Activated naive CD8-positive, alpha-beta T cell treated with anti-CD3 and anti-CD28 coated beads for 36 hours (primary cell): ENCODE results near the gene CERT1. TPM values are rescaled to one million over a fixed set of nuclear protein-coding genes. Genes with fewer than 3 reads are reported as not detected.
"Not testable (repeated sequence)": the region's sequence is repeated elsewhere in the genome, so short reads cannot be mapped to it uniquely, and the experiment has no call there.

Experiments
- DNase-seq: peaks from one replicate; pipeline ENCODE4 v3.0.0; 2021
- H3K27ac Mint-ChIP-seq: one replicate; pipeline ENCODE4 v1.8.0; 2022; ENCODE audit warnings: mild to moderate bottlenecking, moderate library complexity, mixed read lengths
- H3K27me3 Mint-ChIP-seq: one replicate; pipeline ENCODE4 v1.8.0; 2022; ENCODE audit warnings: mild to moderate bottlenecking, mixed read lengths
- H3K36me3 Mint-ChIP-seq: one replicate; pipeline ENCODE4 v1.8.0; 2021; ENCODE audit warnings: mild to moderate bottlenecking, mixed read lengths
- H3K4me1 Mint-ChIP-seq: one replicate; pipeline ENCODE4 v1.8.0; 2021; ENCODE audit warnings: mixed read lengths
- H3K4me3 Mint-ChIP-seq: one replicate; pipeline ENCODE4 v1.8.0; 2022; ENCODE audit warnings: mild to moderate bottlenecking, moderate library complexity, mixed read lengths
- H3K9me3 Mint-ChIP-seq: one replicate; pipeline ENCODE4 v1.8.0; 2022; ENCODE audit warnings: mixed read lengths
- total RNA-seq, 2 experiments: library from RNA; stranded (reverse); gene quantifications; one replicate each; pipeline ENCODE4 v1.2.3, GENCODE V29; 2021

CERT1 gene
- total RNA-seq, 2 experiments from 2014 or later: 23.3 to 24.2 TPM

DNA sequence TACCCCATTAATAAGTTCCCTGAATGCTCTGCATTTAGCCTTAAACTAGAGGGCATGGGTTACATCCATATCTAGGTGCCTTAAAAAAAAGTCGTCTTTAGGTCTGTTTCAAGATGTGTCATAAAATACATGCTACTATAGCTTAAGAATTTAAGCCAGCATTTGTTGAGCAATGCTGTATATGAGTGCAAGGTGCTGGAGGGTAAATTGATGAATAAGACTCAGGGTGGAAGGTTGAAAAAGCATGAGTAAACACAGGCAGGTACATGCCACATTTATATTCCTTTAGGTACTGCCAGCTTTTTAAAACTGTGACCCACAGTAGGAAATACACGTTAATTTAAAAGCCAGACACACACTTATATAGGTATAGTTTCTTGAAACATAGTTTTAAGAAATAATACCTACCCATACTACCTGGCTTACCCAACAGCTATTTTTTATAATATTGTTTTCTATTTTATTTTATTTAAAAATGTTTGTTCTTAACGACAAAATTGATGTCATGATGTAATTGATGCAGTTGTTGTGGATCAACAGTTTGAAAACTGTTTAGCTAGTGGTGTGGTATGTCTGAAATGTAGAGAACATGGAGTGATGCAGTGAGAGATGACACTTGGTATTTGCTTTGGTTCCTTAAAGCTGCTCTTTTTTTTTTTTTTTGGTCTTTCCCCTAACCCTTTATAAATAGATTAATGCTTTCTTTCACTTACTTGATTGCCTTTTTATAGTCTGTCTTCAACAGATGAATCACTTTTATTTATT lies 170.5 kb downstream of the CERT1 start:
- Mint-ChIP-seq H3K27ac (no peak overlapping the region), H3K4me1 (peaks cover 37% of the 10 kb centered on the region), H3K9me3 (no peaks in the 10 kb centered on the region), H3K36me3 (peaks cover 16% of the 10 kb centered on the region), H3K4me3 (no peak overlapping the region), H3K27me3 (no peaks in the 10 kb centered on the region)
- DNase-seq: no peak

DNA sequence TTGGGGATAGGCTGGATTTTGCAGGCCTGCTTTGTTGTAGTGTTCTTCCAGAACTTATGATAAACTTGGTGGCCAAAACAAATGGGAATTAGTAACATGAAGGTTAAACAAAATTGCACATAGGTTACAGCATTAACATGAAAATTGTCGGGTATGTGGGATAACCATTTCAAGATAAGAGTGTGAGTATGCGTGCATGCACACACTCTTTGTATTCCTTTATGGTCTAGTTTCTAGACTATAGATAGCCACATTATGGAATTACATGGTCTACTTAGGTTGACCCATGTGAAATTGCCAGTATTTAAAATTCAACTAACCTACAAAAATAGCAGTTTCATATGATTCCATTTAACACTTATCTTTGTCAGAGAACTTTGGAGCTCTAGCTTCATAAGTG lies 173.0 kb downstream of the CERT1 start:
- no peak overlapping the region for H3K27ac Mint-ChIP-seq
- H3K27me3 Mint-ChIP-seq: no peaks in the 10 kb centered on the region

DNA sequence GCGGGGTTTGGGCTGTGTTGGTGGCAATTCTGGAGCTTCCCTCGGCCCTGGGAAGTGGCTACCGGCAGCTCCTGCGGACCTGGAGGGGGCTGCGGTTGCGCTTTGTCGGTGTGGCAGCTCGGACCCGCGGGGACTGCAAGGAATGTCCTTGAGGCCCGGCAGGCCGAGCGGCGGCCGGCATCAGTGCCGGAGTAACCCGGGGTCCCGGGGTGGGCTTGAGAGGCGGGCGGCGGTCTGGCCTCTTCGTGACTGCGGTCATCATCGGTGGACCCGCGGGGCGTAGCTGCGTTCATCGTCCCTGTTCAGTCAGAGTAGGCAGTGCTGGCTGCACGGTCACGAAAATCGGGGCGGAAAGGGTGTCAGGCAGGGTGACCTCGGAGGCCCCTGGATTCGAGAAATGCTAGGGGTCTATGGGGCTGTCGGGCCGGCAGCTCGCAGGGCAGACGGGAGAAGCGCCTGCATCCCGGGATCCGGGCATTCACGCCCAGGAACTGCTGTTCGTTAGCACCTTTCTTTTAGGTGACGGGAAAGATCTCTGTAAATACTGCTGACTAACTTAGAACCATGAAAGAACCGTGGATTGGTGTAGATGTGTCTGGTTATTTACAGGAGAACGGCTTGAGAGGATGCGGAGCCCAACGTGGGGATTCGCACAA lies 173.9 kb downstream of the CERT1 start:
- DNase-seq: peak; percentile 50
- no peaks in the 10 kb centered on the region for H3K9me3 Mint-ChIP-seq
- H3K36me3 Mint-ChIP-seq: peaks cover 7% of the 10 kb centered on the region
- H3K27me3 Mint-ChIP-seq: no peaks in the 10 kb centered on the region
- peaks cover 37% of the 10 kb centered on the region for H3K4me1 Mint-ChIP-seq
- no peak overlapping the region for H3K27ac Mint-ChIP-seq
- no peak overlapping the region for H3K4me3 Mint-ChIP-seq

More for the DNA sequence above, 173.0 kb downstream of the CERT1 start:
- Mint-ChIP-seq H3K36me3 (peaks cover 7% of the 10 kb centered on the region), H3K4me1 (peaks cover 37% of the 10 kb centered on the region), H3K9me3 (no peaks in the 10 kb centered on the region), H3K4me3 (no peak overlapping the region)
- no peak for DNase-seq

DNA sequence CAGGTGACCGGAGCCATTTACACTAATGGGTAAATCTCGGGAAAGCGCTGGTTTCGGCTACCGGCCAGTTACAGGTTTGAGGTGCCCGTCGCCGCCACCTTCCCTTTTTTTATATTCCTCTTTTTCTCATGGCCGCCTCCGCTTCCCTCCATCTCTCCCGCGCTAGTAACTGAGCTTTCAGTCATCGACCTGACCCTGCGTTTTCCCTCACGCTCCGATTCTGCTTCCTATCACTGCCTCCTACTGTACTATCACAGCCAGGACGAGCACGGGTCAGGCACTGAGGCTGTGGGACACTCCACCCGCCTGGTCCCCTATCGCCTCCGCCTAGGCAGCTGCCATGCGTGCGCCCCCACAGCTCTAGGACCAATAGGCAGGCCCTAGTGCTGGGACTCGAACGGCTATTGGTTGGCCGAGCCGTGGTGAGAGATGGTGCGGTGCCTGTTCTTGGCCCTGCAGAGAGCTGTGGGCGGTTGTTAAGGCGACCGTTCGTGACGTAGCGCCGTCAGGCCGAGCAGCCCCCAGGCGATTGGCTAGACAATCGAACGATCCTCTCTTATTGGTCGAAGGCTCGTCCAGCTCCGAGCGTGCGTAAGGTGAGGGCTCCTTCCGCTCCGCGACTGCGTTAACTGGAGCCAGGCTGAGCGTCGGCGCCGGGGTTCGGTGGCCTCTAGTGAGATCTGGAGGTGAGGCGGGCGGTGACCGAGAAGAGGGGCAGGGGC lies 174.7 kb downstream of the CERT1 start, which contains the start of gene HMGCR:
TSS of gene HMGCR (plus strand) at position 606 of the 722 bp plus-strand sequence. CDS start 5,386 bp downstream, outside the sequence.
- peak; percentile 98 for DNase-seq
- Mint-ChIP-seq H3K36me3 (peaks cover 7% of the 10 kb centered on the region), H3K4me3 (no peak within 1 kb of the TSS), H3K27ac (no peak within 1 kb of the TSS), H3K9me3 (no peaks in the 10 kb centered on the region), H3K4me1 (peaks cover 32% of the 10 kb centered on the region), H3K27me3 (no peaks in the 10 kb centered on the region)

DNA sequence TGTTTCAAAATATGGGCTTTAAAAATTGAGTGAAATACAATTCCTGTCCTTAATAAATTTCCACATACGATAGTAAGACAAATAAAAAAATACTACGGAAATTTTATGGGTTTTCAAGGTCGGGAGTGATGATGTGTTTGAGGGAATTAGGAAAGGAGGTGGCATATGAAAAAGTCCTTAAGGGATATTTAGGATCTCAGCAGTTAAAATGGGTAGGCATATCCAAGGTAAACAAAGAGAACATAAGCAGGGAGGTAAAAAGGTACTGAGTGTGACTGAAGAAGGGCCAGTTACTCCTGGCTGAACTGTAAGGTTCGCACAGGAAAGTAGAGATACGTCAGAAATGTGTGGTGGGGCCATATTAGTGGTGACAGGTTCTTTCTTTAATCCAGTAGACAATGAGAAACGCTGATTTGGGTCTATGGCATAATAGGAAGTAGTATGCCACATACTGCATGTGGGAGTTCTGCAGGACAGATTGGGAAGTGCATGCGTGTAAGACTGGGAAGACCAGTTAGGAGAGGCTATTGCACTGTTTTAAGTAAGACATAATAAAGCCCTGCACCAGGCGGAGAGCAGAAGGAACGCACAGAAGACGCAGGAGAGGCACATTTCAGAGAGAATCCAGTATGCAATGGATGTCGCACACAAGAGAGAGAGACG lies 175.3 kb downstream of the CERT1 start:
- no peak overlapping the region for H3K27ac Mint-ChIP-seq
- peaks cover 25% of the 10 kb centered on the region for H3K4me1 Mint-ChIP-seq
- no peaks in the 10 kb centered on the region for H3K27me3 Mint-ChIP-seq
- H3K36me3 Mint-ChIP-seq: peaks cover 7% of the 10 kb centered on the region
- no peaks in the 10 kb centered on the region for H3K9me3 Mint-ChIP-seq
- DNase-seq: no peak
- no peak overlapping the region for H3K4me3 Mint-ChIP-seq

DNA sequence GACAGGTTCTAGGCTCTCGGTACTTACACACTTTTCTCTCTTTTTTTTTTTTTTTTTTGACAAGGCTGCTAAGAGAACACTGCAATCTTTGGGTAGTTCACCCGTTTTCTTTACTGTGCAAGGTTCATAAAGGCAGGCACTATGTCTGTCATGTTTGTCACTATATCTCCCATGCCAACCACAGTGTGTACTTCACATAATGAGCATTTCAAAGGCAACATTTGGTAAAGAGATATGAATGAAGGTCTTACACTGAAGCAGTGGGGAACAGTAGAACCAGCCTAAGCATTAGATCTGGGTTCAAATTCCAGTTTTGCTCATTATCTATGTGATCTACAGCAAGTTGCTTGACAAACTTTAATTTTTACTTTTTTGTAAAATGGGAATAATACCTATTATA lies 175.9 kb downstream of the CERT1 start:
- Mint-ChIP-seq H3K27me3 (no peaks in the 10 kb centered on the region), H3K36me3 (peaks cover 7% of the 10 kb centered on the region), H3K4me1 (peaks cover 20% of the 10 kb centered on the region), H3K27ac (no peak overlapping the region), H3K9me3 (no peaks in the 10 kb centered on the region), H3K4me3 (no peak overlapping the region)
- DNase-seq: no peak

DNA sequence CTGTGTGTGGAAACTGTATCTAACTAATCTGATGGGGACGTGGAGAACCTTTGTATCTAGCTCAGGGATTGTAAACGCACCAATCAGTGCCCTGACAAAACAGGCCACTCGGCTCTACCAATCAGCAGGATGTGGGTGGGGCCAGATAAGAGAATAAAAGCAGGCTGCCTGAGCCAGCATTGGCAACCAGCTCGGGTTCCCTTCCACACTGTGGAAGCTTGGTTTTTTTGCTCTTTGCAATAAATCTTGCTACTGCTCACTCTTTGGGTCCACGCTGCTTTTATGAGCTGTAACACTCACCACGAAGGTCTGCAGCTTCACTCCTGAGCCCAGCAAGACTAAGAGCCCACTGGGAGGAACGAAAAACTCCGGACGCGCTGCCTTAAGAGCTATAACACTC lies 177.0 kb downstream of the CERT1 start:
- not testable (repeated sequence) for H3K9me3 Mint-ChIP-seq, H3K4me3 Mint-ChIP-seq, H3K27ac Mint-ChIP-seq, H3K36me3 Mint-ChIP-seq, DNase-seq, H3K27me3 Mint-ChIP-seq
- peaks cover 15% of the 10 kb centered on the region for H3K4me1 Mint-ChIP-seq

DNA sequence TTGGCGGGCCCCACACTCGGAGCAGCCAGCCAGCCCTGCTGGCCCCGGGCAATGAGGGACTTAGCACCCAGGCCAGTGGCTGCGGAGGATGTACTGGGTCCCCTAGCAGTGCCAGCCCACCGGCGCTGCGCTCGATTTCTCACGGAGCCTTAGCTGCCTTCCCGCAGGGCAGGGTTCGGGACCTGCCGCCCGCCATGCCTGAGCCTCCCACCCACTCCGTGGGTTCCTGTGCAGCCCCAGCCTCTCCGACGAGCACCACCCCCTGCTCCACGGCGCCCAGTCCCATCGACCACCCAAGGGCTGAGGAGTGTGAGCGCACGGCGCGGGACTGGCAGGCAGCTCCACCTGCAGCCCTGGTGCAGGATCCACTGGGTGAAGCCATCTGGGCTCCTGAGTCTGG lies 177.7 kb downstream of the CERT1 start:
- H3K9me3 Mint-ChIP-seq, H3K27ac Mint-ChIP-seq, H3K36me3 Mint-ChIP-seq, DNase-seq, H3K27me3 Mint-ChIP-seq, H3K4me3 Mint-ChIP-seq: not testable (repeated sequence)
- H3K4me1 Mint-ChIP-seq: peaks cover 13% of the 10 kb centered on the region

DNA sequence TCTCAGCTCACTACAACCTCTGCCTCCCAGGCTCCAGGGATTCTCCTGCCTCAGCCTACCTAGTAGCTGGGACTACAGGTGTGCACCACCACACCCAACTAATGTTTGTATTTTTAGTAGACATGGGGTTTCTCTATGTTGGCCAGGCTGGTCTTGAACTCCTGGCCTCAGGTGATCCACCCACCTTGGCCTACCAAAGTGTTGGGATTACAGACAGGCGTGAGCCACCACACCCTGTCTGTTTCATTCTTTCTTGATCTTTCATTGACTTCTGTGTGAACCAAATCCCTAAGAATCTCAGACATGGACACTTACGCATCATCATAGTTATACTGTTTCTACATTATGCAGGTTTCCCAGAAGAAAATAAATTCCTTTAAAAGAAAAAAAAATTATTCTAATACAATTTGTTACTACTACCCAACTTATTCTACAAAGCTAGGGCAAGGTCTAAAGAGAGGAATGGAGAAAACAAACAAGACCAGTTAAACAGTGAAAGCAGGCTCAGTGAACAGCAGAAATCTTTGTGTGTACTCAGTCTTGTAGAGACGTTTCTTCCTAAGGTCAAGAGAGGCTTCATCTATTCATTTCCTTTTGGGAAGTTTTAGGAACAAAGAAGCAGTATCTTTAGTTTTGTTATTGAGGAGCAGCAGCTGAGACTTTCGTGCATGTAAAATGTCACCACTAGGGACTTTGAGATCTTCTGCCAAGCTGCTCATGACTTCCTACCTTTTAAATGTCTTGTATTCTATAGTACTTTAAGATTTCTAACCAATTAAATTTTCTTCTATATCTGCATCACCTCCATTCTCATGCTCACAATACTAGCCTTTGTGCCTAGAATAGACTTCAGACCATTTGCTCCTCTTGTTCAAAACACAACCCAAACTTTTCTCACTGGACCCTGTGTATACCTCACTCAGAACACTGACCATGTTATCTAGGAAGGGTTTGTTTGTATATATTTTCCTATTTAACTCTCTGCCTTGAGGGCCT lies 180.0 kb downstream of the CERT1 start:
- Mint-ChIP-seq H3K27me3 (no peaks in the 10 kb centered on the region), H3K36me3 (no peaks in the 10 kb centered on the region), H3K27ac (no peak overlapping the region), H3K4me1 (no peaks in the 10 kb centered on the region), H3K4me3 (no peak overlapping the region), H3K9me3 (no peaks in the 10 kb centered on the region)
- no peak for DNase-seq

DNA sequence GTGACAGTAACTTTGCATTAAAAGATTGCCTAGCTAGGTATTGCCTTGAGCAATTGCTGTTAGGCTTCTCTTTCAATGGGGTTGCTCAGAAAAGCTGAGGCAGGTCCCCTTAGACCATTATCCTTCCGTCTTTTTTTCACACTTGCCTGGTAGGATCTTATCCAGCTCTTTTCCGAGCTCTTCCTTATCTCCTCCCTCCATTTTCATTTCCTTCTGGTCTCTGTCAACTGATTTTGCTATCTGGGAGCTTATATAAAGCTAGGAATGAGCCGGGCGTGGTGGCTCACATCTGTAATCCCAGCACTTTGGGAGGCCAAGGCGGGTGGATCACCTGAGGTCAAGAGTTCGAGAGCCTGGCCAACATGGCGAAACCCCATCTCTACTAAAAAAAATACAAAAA lies 181.0 kb downstream of the CERT1 start:
- H3K36me3 Mint-ChIP-seq: no peaks in the 10 kb centered on the region
- no peak overlapping the region for H3K4me3 Mint-ChIP-seq
- no peaks in the 10 kb centered on the region for H3K27me3 Mint-ChIP-seq
- no peak overlapping the region for H3K27ac Mint-ChIP-seq
- H3K4me1 Mint-ChIP-seq: peaks cover under 1% of the 10 kb centered on the region
- H3K9me3 Mint-ChIP-seq: no peaks in the 10 kb centered on the region
- no peak for DNase-seq

Other genes with a start within 250 kb of the CERT1 start
- gene HMGCR, start 174.4 kb downstream of the CERT1 start, total RNA-seq: 10 to 100 TPM; 48.1 to 48.3 TPM
- gene POLK, start 262 bp upstream of the CERT1 start, total RNA-seq: 10 to 100 TPM; 25.2 to 28.6 TPM
- not detected for gene ANKDD1B, start 99.8 kb upstream of the CERT1 start, total RNA-seq
- gene POC5, start 205.8 kb upstream of the CERT1 start, total RNA-seq: 10 to 100 TPM; 16.5 to 16.6 TPM